ENCODE measurements around the gene NPBWR2. TPM values are rescaled to one million over a fixed set of nuclear protein-coding genes. Genes with fewer than 3 reads are reported as not detected.

NPBWR2 gene
- total and polyA plus RNA-seq, 9 of the 15 experiments (the other 6 are each of a cell fraction or from before 2014, with no cell fraction given): not detected

- no peak for TF ChIP-seq REST (IDR thresholded peaks at IDR 0.05; ENCODE audit: borderline replicate concordance)
- TF ChIP-seq REST (CRISPR knock-in tag; IDR thresholded peaks at IDR 0.05; ENCODE audit: low read depth): no peak
- no peak for TF ChIP-seq ZNF175 (CRISPR knock-in tag; IDR thresholded peaks at IDR 0.05; ENCODE audit: low read depth)
- TF ChIP-seq FOXK2 (conservative IDR thresholded peaks at IDR 0.05 in 1 of 2, IDR thresholded peaks at IDR 0.05 in 1 of 2; ENCODE audit: low read depth in 2 of 2): no peak
- TF ChIP-seq RCOR1 (IDR thresholded peaks at IDR 0.05; ENCODE audit: borderline replicate concordance in 1 of 2, low read depth in 2 of 2, low read length in 2 of 2): no peak
- TF ChIP-seq SRSF7 (optimal IDR thresholded peaks at IDR 0.05; ENCODE audit: low read depth, low read length): no peak
- TF ChIP-seq MYBL2 (IDR thresholded peaks at IDR 0.05; ENCODE audit: low read depth): no peak
- no peak for TF ChIP-seq MYBL2 (CRISPR knock-in tag; IDR thresholded peaks at IDR 0.05; ENCODE audit: borderline replicate concordance)
These were observed 8.7 kb upstream of the NPBWR2 start (continued) for GRCh38 chr20:64116016-64116415.
